ENCODE measurements around the gene ZBED4. TPM values are rescaled to one million over a fixed set of nuclear protein-coding genes. Genes with fewer than 3 reads are reported as not detected.
"Not testable (repeated sequence)": the region's sequence is repeated elsewhere in the genome, so short reads cannot be mapped to it uniquely, and the experiment has no call there.

ZBED4 gene
- total RNA-seq (2014; rRNA removed; shearing (Covaris generic); ENCODE audit: low replicate concordance): 5.8 and 9.4 TPM in 2 replicates

DNA sequence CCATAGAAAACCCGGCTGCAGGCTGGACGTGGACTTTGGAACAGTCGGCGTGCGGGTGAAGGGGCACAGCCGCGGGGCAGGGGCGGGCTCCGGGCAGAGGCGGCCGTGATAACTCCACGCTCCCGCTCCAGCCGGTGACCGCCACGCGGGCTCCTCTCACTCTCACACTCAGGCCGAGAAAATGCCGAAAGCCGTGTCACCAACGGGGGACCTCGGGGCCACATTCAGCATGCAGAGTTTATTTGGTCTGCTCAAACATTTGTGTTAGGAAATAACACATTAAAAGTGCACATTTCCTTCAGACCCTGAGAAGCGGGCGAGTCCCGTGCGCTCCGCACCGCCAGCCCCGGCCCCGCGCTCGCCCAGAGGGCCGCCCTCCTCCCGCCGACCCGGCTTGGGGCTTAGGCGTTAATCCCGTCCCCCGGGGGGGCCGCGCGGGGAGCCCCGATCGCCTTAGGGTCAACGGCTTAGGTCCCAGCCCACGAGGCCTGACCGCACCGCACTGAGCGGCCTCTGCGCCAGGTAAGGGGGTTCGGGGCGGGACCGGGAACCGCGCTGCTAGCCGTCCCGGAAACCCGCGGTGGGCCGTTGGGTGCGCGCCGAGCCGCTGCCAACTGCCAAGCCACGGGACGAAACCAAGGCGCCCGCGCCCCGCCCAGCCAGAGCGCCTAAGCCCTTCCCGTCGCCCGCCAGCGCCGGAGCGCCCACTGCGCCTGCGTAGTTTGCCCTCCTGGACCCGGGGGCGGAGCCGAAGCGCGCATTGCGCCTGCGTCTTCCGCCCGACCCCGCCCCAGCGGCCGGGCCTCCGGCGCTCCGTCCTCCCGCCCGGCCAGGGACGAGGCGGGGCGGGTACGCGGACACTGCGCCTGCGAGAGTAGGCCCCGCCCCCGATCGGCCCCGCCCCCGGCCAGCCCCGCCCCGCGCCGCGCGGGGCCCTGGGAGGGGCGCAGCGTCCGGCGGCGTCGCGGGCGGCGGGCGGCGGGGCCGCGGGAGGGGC is at the start of gene ZBED4:
Gene ZBED4 (plus strand): TSS at position 947 of the 997 bp plus-strand sequence. CDS start 29,819 bp downstream, outside the sequence.
- Histone ChIP-seq H3K27me3 (peaks cover 19% of the 10 kb centered on the region), H3K36me3 (0 out of 2 replicates have a peak, but pooled peaks cover 2% of the 10 kb centered on the region), H3K4me3 (peak within 1 kb of the TSS; percentile 80), H3K9me3 (no peaks in the 10 kb centered on the region)
- DNase-seq: peak; percentile 94

DNA sequence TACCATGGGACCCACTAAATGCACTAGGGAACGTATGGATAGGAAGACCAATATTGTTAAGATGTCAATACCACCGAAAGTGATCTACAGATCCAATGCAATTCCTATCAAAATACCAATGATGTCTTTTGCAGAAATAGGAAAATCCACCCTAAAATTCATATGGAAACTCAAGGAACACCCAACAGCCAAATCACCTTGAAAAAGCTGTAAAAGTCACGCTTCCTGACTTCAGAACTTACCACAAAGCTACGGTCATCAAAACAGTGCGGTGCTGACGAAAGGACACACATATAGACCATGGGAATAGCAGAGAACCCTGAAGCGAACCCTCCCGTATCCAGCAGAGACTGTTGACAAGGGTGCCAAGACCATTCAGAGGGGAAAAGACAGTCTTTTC is 46.5 kb upstream of the ZBED4 start:
- Histone ChIP-seq H3K27me3 (no peaks in the 10 kb centered on the region), H3K4me3 (no peak overlapping the region), H3K36me3 (peaks cover 29% of the 10 kb centered on the region), H3K9me3 (no peaks in the 10 kb centered on the region)
- DNase-seq: no peak

DNA sequence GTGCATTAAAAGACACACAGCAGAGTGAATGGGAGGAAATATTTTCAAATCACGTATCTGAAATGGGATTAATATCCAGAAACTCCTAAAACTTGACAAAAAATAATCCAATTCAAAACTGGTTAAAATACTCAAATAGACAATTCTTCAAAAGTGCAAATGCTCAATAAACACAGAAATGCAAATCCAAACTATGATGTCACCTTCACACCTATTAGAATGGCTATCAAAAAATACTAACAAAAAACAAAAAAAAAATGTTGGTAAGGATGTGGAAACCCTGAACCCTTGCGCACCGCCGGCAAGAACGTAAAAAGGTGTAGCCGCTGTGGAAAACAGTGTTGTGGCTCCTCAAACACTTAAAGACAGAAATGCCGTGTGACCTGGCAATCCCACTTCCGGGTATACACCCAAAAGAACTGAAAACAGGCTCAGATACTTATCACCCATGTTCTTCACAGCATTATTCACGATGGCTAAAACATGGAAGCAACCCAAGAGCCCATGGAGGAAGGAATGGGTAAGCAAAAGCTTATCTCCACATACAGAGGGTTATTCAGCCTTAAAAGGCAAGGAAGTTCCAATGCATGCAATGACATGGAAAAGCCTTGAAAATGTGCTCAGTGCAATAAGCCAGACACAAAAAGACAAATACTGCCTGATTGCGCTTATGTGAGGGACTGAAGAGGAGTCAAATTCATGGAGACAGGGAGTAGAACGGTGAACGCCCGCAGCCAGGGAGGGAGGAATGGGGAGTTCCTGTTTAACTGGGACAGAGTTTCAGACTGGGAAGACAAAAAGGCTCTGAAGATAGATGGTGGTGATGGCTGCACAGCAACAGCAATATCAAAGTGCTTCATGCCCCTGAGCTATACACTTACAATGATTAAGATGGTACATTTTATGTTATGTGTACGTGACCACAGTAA is 45.6 kb upstream of the ZBED4 start:
- Histone ChIP-seq H3K4me3 (no peak overlapping the region), H3K36me3 (peaks cover 27% of the 10 kb centered on the region), H3K9me3 (no peaks in the 10 kb centered on the region), H3K27me3 (no peaks in the 10 kb centered on the region)
- no peak for DNase-seq

DNA sequence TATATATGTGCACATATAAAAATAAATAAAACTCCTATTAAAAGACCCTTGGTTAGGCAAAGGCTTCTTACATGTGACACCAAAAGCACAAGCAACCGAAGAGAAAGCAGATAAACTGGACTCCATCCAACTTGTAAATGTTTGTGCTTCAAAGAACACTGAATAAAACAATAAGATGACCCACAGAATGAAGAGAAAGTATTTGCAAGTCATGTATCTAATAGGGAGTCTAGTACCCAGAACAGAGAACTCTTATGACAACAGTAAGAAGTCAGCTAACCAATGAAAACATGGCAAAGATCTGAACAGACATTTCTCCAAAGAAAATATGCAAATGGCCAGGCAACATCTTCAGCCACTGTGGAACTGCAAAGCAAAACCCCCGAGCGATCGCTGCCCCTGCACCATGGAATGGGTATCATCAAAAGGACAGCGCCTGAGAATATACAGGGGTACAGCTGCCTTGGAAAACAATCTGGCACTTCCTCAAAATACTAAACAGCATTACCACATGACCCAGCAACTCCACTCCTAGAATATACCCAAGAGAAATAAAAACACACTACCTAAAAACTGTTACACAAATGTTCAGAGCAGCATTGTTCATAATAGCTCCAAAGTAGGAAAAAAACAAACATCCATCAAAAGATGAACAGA is 43.2 kb upstream of the ZBED4 start:
- Histone ChIP-seq H3K27me3 (no peaks in the 10 kb centered on the region), H3K36me3 (peaks cover 35% of the 10 kb centered on the region), H3K4me3 (no peak overlapping the region), H3K9me3 (no peaks in the 10 kb centered on the region)
- DNase-seq: no peak

- H3K9me3 ChIP-seq: no peaks in the 10 kb centered on the region
- no peaks in the 10 kb centered on the region for H3K27me3 ChIP-seq
- peaks cover 37% of the 10 kb centered on the region for H3K36me3 ChIP-seq
- H3K4me3 ChIP-seq: no peak overlapping the region
- no peak for DNase-seq
Observed at GRCh38 chr22:49811020-49811791, 42.4 kb upstream of the ZBED4 start.

GRCh38 chr22:49812838-49813237 is 40.8 kb upstream of the ZBED4 start:
- H3K9me3 ChIP-seq: no peaks in the 10 kb centered on the region
- H3K4me3 ChIP-seq: no peak overlapping the region
- peak; percentile 62 for DNase-seq
- no peaks in the 10 kb centered on the region for H3K27me3 ChIP-seq
- peaks cover 46% of the 10 kb centered on the region for H3K36me3 ChIP-seq

DNA sequence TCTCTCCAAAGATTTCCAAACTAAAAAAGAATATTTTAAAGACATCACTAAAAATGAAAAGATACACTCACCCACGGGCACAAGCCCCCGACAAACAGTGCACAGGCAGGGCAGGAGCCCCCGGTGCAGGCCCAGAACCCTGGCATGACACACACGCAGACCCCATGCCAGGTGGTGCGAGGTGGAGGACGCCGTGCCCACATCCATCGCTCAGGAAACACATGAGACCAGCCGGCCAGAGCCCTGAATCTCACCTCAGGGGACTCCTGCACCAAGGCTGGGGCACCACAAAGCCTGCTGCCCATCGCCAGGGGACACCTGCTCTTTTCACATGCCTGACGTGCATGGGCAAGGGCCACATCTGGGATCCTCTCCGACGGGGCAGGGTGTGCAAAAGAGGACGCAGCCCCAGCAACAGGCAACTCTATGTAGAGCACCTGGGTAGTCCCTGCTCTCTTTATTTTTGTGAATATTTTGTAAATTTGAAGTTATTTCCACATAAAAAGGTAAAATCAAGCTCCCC is 39.4 kb upstream of the ZBED4 start:
- Histone ChIP-seq H3K9me3 (no peaks in the 10 kb centered on the region), H3K27me3 (no peaks in the 10 kb centered on the region), H3K36me3 (peaks cover 54% of the 10 kb centered on the region), H3K4me3 (no peak overlapping the region)
- DNase-seq: no peak

DNA sequence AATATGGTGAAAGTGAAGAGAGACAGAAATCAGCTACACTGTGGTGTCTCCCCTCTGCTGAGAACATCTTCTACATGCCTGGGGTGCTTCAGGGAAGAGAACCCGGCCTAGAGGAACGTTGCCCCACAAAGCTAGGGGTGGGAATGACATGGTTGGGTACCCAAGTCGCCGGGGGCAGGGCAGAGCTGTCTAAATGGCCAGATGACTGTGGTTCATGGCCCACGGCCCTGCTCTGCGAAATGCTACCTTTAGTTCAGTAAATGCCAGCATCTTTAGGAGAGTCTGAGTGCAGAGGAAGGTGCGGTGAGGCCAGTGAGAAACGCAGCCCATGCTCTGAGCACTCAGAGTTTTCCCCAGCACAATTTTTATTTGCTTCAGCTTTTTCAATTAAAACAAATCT is 38.8 kb upstream of the ZBED4 start:
- Histone ChIP-seq H3K4me3 (no peak overlapping the region), H3K27me3 (no peaks in the 10 kb centered on the region), H3K9me3 (no peaks in the 10 kb centered on the region), H3K36me3 (peaks cover 55% of the 10 kb centered on the region)
- no peak for DNase-seq

DNA sequence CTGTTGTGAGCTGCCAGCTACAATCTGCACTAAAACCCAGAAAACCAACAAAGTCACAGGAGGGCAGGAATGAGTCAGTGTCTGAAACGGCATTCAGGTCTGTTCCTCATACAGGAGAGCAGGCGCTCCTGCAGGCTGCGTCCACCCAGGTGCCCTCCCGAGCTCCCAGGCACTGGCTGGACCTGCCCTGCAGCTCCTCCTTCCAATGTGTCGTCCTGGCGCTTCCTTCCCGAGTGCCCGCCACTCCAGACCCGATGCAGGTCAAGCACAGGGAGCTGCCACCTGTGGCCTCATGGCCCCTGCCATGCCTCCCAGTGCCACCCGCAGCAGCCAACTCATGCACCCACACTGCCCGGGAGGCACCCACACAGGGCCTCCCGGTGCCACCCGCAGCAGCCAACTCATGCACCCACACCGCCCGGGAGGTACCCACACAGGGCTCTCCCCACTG is 38.0 kb upstream of the ZBED4 start:
- Histone ChIP-seq H3K4me3 (no peak overlapping the region), H3K36me3 (peaks cover 60% of the 10 kb centered on the region), H3K9me3 (no peaks in the 10 kb centered on the region), H3K27me3 (no peaks in the 10 kb centered on the region)
- no peak for DNase-seq

GRCh38 chr22:49817359-49817758 is 36.3 kb upstream of the ZBED4 start:
- no peak for DNase-seq

GRCh38 chr22:49820984-49821383 is 32.7 kb upstream of the ZBED4 start:
- H3K27me3 ChIP-seq: no peaks in the 10 kb centered on the region
- no peak overlapping the region for H3K4me3 ChIP-seq
- no peak for DNase-seq
- no peaks in the 10 kb centered on the region for H3K9me3 ChIP-seq
- peaks cover 92% of the 10 kb centered on the region for H3K36me3 ChIP-seq

More at GRCh38 chr22:49817359-49817758, 36.3 kb upstream of the ZBED4 start:
- H3K36me3 ChIP-seq: peaks cover 77% of the 10 kb centered on the region
- no peaks in the 10 kb centered on the region for H3K9me3 ChIP-seq
- no peak overlapping the region for H3K4me3 ChIP-seq
- H3K27me3 ChIP-seq: no peaks in the 10 kb centered on the region

DNA sequence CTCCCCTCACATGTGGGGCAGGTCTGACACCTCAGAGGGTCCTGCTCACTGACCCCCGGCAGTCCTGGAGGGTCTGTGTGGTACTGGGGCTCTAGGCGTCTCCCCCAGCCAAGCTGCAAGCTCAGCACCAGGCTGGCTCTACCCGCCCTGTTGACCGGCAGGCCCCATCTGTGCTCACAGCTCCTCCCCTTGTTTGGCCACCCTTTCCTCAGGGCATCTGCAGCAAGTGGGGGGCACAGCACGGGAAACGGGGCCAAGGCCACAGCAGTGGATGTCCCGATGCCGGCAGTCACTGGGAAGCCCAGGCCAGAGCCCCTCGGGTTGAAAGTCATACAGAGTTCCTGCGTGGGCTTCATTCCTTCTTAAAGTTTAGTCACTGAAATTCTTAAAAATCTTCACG is 31.9 kb upstream of the ZBED4 start:
- not testable (repeated sequence) for H3K9me3 ChIP-seq, H3K27me3 ChIP-seq, DNase-seq, H3K4me3 ChIP-seq
- H3K36me3 ChIP-seq: peaks cover 88% of the 10 kb centered on the region

DNA sequence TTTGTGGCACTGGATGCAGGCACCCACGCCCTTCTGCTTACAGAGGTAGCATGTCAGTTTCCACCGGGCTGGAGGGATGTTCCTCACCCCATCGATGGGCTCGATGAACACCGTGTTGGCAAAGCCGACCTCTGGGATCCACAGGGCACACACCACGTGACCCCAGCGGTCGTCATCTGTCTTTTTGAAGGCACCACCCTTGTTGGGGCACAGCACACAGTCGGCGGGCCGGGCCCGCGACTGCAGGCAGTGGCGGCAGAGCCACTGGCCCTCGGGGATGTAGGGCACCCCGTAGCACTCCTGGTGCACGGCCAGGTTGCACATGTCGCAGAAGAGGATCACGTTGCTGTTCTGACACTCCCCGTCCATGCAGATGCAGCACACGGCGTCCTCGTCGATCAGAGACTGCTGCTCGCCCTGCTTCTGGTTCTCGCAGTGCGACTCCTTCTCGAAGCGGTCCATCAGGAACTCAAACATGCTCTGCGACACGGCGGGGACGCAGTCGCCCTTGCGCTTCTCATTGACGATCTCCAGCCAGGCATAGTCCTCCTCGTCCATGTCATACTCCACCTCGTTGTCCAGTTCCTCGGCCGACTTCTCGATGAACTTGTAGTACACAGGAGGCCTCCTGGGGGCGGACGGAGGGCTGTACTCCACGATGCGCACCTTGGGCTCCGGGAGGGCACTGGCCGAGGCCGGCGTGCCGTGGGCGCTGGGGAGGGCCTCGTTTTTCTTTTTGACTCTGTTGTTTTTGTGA is 30.2 kb upstream of the ZBED4 start:
- H3K4me3 ChIP-seq: no peak overlapping the region
- H3K9me3 ChIP-seq: no peaks in the 10 kb centered on the region
- no peak for DNase-seq
- H3K36me3 ChIP-seq: peaks cover 71% of the 10 kb centered on the region
- no peaks in the 10 kb centered on the region for H3K27me3 ChIP-seq

DNA sequence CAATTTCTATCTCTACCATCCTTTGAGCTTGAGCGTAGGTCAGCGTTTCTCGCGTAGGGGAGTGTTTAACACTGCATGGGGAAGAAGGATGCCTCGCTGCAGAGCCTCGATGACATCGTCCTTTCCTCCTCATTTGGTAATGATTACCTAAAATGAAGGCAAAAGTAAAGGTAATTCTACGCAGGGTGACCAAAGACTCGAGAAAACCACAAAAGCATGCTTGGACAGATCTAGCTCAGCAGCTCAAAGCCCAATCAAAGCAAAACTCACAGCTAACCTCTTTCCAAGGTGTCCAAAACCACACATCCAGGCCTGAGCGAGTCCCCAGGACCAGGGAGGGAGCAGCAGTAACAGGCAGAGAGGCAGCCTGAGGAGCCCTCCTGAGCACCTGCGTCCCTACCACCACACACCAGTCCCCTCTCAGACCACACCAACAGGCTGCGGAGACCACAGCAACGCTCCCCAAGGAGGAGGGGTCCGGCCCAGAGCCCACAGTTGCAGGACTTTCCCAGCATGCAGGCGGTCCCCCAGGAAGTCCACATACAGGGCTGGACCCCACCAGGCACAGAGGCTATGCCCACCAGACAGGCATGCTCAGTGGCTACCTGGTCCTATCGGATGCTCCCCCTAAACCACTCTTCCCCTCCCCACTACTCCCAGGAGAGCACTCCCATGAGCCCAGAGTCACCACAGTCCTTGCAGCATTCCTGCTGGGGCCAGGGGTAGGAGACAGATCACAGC is 29.3 kb upstream of the ZBED4 start:
- no peaks in the 10 kb centered on the region for H3K27me3 ChIP-seq
- H3K36me3 ChIP-seq: peaks cover 65% of the 10 kb centered on the region
- no peak for DNase-seq
- no peaks in the 10 kb centered on the region for H3K9me3 ChIP-seq
- no peak overlapping the region for H3K4me3 ChIP-seq
